ENCODE results near the gene SORCS2.

The SORCS2 gene

DNA sequence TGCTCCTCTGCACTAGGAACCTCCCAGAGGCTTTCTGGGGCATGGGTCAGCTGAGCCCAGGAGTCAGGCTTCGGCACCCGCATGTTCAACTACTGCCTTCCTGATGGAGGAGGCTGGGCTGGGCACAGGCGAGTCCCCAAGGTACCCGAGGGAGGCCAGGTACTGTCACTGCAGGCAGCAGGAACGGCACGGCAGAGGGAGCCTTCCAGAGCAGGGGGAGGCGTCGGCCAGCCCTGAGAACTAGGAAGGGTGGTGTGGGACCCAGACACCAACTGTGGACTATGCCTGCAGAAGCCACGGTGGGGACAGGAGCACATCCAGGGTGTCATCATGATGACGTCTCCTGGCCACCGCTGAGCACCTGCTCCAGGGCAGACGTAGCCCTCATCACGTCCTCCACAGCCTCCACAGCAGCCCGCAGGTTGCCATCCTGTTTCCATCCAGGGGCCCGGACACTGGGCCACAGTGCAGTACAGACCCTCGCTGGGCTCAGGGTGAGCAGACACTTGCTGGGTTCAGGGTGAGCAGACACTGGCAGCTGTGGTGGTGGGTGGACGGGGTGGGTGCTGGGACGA, 40.8 kb downstream of the SORCS2 start:
- no peaks in the 10 kb centered on the region for H3K36me3 Mint-ChIP-seq (ENCODE audit: insufficient read depth)
- H3K27ac Mint-ChIP-seq: no peak overlapping the region
- H3K4me3 Mint-ChIP-seq: no peak overlapping the region
- no peak for ATAC-seq (replicated peaks)
- H3K9me3 Mint-ChIP-seq: peaks cover 0 to under 1% of the 10 kb centered on the region in 2 donors
- DNase-seq: no peak
- H3K4me1 Mint-ChIP-seq (ENCODE audit: low read depth in 2 of 2): no peaks in the 10 kb centered on the region
- H3K27me3 Mint-ChIP-seq: peaks cover 6 to 23% of the 10 kb centered on the region in 2 donors

DNA sequence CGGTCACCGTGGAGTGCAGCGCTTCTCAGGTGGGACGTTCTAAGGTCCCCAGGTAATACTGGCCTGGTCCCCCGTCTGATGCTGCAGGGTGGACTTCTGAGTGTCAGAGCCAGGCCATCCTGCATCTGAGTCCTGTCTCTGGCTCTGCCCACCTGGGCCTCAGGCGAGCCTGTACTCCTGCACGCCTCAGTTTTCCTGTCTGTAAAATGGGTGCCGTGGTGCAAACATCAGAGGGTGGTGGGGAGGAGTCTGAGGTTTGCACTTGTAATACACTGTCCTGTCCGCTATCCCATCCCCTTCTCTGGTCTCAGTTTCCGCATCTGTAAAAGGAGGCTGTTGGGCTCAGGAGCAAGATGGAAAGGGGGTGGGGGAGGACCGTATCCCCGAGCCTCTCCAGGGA, 41.3 kb downstream of the SORCS2 start:
- Mint-ChIP-seq H3K27me3 (peaks cover 6 to 27% of the 10 kb centered on the region in 2 donors), H3K36me3 (ENCODE audit: insufficient read depth) (no peaks in the 10 kb centered on the region), H3K4me1 (ENCODE audit: low read depth in 2 of 2) (no peaks in the 10 kb centered on the region), H3K4me3 (no peak overlapping the region), H3K9me3 (peaks cover 0 to 6% of the 10 kb centered on the region in 2 donors), H3K27ac (no peak overlapping the region)
- DNase-seq (no peak), ATAC-seq (replicated peaks) (no peak)

DNA sequence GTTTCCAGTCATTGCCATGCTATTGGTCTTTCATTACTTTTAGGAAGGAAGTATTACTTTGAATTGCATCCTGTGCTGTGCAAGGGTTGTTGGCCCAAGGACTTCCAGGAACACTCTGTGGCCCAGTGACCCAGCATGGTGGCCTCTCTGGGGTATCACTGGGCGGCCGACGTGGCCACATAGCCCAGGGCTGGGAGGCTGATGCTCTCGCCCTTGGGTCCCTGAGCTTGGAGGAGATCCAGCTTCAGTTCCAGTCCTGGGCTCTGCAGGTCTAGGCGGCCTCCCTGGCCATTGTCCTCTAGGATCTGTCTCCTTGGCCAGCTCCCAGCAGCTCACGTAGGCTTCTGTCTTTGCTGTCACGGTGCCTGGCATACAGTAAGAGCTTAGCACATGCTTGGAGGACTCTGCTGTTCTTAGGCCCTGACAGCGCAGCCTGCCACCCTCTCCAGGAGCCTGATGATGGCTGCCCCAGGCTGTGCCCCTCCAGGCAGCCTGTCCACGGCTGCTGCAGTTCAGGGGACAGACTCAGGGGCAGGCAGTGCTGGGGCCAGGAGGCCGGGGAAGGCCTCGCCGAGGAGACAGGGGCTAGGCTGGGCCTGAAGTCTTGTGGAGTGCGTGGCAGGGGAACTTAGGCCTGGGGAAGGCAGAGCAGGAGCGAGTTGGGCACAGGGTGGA, 42.2 kb downstream of the SORCS2 start:
- DNase-seq (no peak), ATAC-seq (replicated peaks) (no peak)
- Mint-ChIP-seq H3K4me1 (ENCODE audit: low read depth in 2 of 2) (no peaks in the 10 kb centered on the region), H3K4me3 (no peak overlapping the region), H3K9me3 (peaks cover 7 to 14% of the 10 kb centered on the region in 2 donors), H3K36me3 (ENCODE audit: insufficient read depth) (no peaks in the 10 kb centered on the region), H3K27ac (no peak overlapping the region), H3K27me3 (peaks cover 6 to 36% of the 10 kb centered on the region in 2 donors)

DNA sequence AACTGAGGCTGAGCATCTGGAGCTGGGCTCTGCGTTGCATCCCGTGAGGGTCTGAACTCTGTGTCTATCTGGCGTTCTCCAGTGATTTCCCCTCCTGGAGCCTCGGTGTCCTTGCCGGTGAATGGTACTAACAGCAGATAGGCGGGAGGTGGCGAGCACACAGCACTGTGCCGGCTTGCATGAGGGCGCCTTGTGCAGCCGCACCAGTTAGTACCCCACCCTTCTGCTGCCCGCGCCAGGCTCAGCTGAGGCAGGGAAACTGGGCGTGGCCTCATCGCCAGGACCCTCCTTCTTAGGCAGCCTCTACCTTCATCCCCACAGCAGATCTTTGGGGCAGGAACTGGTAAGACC, 42.7 kb downstream of the SORCS2 start:
- DNase-seq (no peak), ATAC-seq (replicated peaks) (no peak)
- H3K27me3 Mint-ChIP-seq: peaks cover 6 to 41% of the 10 kb centered on the region in 2 donors
- H3K4me3 Mint-ChIP-seq: no peak overlapping the region
- no peaks in the 10 kb centered on the region for H3K4me1 Mint-ChIP-seq (ENCODE audit: low read depth in 2 of 2)
- H3K27ac Mint-ChIP-seq: no peak overlapping the region
- peaks cover 7 to 16% of the 10 kb centered on the region in 2 donors for H3K9me3 Mint-ChIP-seq
- no peaks in the 10 kb centered on the region for H3K36me3 Mint-ChIP-seq (ENCODE audit: insufficient read depth)

DNA sequence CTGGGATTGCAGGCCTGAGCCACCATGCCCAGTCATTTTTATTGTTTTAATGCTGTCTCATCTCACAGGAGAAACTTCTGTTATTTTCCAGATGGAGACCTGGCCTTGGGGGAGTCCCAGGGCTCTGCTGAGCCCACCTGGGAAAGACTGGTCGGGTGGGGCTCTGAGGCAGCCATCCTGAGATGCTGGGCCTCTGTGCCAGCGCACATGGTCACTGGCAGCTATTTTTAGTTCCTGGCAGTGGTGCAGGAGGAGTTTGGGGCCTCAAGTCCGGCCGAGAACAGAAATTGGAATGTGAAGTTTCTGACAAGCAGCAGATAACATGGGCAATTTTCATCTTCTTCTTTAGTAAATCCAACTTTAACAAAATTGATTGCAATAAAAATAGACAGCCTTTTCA, 44.5 kb downstream of the SORCS2 start:
- no peak overlapping the region for H3K27ac Mint-ChIP-seq

DNA sequence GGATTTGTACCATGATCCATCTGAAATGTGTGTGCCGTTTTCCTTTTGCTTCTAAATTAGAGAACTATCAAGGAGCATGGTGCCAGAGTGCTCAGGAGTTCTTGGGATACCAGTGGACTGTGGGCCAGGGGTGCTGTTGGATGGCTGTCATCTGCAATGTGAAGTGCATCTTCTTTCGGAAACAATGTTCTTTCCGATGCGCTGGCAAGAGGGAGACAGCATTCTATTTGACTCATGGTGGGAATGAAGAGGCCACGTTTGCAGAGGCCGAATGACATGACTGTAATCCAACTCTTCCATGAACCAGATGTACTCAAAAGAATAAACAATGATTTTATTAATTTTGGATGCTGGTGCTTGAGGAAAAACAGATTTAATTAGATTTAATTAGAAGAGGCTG, 45.5 kb downstream of the SORCS2 start:
- Mint-ChIP-seq H3K4me3 (no peak overlapping the region), H3K27ac (no peak overlapping the region), H3K27me3 (peaks cover 14 to 62% of the 10 kb centered on the region in 2 donors), H3K9me3 (peaks cover 7 to 16% of the 10 kb centered on the region in 2 donors), H3K4me1 (ENCODE audit: low read depth in 2 of 2) (no peaks in the 10 kb centered on the region), H3K36me3 (ENCODE audit: insufficient read depth) (no peaks in the 10 kb centered on the region)
- DNase-seq: no peak
- no peak for ATAC-seq (replicated peaks)

More for the DNA sequence above, 44.5 kb downstream of the SORCS2 start:
- ATAC-seq (replicated peaks) (no peak), DNase-seq (no peak)
- Mint-ChIP-seq H3K4me3 (no peak overlapping the region), H3K9me3 (peaks cover 7 to 16% of the 10 kb centered on the region in 2 donors), H3K4me1 (ENCODE audit: low read depth in 2 of 2) (no peaks in the 10 kb centered on the region), H3K27me3 (peaks cover 13 to 52% of the 10 kb centered on the region in 2 donors), H3K36me3 (ENCODE audit: insufficient read depth) (no peaks in the 10 kb centered on the region)

DNA sequence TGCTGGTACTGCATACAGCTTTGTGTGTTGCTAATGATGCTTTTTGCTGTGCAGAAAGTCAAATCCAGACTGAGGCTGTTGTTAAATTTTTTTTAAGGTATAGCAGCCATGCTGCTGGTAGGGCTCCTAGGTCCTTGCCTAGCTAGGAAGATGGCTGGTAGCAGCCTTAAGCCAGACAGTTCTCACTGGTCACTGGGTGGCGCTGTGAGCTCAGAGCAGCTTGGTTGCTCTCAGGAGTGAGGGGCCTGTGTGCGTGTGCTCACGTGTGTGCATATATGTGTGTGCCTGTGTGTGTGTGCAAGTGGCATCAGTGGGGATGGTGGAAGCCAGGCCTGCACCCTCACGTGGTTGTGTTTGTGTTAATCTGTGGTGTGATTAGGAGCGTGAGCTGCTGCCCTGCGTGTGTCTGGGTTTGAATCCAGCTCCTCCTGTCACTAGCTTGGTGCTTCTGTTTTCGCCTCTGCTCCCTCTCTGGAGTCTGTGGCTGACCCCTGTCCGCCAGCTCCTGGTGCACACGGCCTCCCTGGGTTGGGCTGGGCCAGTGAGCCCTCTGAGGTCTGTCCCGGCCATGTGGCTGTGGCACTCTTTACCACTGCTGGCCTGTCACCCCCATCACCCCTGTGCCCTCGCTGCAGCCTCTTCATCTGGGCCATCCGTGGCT, 46.1 kb downstream of the SORCS2 start:
- ATAC-seq (replicated peaks) (no peak), DNase-seq (no peak)
- Mint-ChIP-seq H3K4me3 (no peak overlapping the region), H3K4me1 (ENCODE audit: low read depth in 2 of 2) (no peaks in the 10 kb centered on the region), H3K27me3 (peaks cover 14 to 68% of the 10 kb centered on the region in 2 donors), H3K9me3 (peaks cover 7 to 16% of the 10 kb centered on the region in 2 donors), H3K36me3 (ENCODE audit: insufficient read depth) (no peaks in the 10 kb centered on the region), H3K27ac (no peak overlapping the region)

DNA sequence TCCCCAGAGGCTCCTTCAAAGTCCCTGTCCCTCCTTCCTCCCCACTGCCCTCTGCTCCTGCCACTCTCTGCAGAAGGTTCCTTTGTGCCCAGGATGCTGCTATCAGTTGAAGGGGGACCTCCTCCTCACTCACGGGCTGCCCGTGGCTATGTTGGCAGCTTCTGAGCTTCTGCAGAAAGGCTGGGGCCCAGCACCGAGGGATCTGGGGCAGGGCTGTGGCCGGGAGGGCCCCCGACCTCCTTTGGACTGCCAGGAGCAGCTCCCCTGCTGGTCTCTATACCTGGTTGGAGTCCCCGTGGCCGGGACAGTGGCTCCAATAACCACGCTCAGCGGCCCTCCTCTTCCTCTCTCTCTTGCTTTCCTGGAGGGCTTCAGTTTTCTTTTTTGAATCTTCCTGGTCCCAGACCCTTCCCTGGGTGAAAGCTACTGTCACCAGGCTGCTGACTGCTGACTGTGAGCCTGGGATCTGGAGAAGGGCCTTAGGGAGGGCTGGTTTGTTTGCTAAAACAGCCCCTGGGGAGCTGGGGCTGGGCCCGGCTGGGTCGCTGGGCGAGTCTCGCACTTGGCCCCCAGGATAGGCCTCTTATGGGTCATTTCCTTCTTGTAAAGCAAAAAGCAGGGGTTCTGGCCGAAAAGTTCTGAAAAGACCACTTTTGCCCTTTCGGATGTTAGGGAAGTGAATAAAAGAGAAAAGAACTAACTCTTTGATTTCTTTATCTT, 46.9 kb downstream of the SORCS2 start:
- ATAC-seq (replicated peaks) (no peak), DNase-seq (no peak)
- peaks cover 14 to 68% of the 10 kb centered on the region in 2 donors for H3K27me3 Mint-ChIP-seq
- H3K36me3 Mint-ChIP-seq (ENCODE audit: insufficient read depth): no peaks in the 10 kb centered on the region
- no peaks in the 10 kb centered on the region for H3K4me1 Mint-ChIP-seq (ENCODE audit: low read depth in 2 of 2)
- H3K9me3 Mint-ChIP-seq: peaks cover 7 to 16% of the 10 kb centered on the region in 2 donors
- H3K27ac Mint-ChIP-seq: no peak overlapping the region
- H3K4me3 Mint-ChIP-seq: no peak overlapping the region

DNA sequence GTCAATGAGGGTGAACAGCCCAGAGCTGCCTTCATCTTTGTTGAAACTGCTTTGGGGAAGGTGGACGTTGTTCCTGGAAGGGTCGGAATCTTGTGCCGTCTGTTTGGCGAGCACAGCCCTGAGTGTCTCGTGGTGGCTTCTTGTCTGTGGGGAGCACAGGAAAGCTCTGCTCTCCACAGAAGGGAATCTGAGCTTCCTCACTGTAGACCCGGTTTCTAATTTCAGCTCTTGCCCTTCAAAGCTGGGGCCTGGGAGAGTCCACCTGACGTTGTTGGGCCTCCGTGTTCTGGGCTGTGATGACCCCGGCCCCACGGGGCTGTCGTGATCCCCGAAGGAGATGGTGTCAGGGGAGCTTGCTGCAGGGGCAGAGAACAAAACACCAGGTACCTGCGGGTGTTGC, 47.5 kb downstream of the SORCS2 start:
- ATAC-seq (replicated peaks) (no peak), DNase-seq (no peak)
- no peak overlapping the region for H3K27ac Mint-ChIP-seq
- H3K4me1 Mint-ChIP-seq (ENCODE audit: low read depth in 2 of 2): no peaks in the 10 kb centered on the region
- H3K36me3 Mint-ChIP-seq (ENCODE audit: insufficient read depth): no peaks in the 10 kb centered on the region
- H3K27me3 Mint-ChIP-seq: peaks cover 14 to 71% of the 10 kb centered on the region in 2 donors
- H3K4me3 Mint-ChIP-seq: no peak overlapping the region
- peaks cover 7 to 16% of the 10 kb centered on the region in 2 donors for H3K9me3 Mint-ChIP-seq

DNA sequence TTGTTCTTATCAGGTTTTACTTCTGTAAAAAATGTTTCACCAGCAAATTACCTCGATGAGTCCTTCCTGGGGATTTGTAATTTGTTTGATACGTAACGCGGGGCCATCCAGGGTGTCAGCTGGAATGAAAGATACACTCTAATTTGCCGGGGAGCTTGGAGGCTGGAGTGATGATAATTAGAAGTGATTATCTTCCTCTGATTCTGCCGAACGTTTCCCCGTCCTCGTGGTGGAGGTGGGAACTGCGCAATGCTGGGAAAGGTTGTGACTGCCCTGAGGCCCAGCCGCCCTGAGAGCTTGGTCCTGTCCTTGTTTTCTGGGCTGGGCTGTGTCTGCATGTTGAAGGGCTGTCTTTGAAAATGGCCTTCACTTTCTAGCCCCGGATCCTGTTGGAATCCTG, 48.0 kb downstream of the SORCS2 start:
- H3K27ac Mint-ChIP-seq: no peak overlapping the region
- ATAC-seq (replicated peaks): no peak
- H3K9me3 Mint-ChIP-seq: peaks cover 7 to 16% of the 10 kb centered on the region in 2 donors
- peaks cover 14 to 74% of the 10 kb centered on the region in 2 donors for H3K27me3 Mint-ChIP-seq
- H3K4me3 Mint-ChIP-seq: no peak overlapping the region
- no peaks in the 10 kb centered on the region for H3K4me1 Mint-ChIP-seq (ENCODE audit: low read depth in 2 of 2)
- DNase-seq: no peak
- H3K36me3 Mint-ChIP-seq (ENCODE audit: insufficient read depth): no peaks in the 10 kb centered on the region

DNA sequence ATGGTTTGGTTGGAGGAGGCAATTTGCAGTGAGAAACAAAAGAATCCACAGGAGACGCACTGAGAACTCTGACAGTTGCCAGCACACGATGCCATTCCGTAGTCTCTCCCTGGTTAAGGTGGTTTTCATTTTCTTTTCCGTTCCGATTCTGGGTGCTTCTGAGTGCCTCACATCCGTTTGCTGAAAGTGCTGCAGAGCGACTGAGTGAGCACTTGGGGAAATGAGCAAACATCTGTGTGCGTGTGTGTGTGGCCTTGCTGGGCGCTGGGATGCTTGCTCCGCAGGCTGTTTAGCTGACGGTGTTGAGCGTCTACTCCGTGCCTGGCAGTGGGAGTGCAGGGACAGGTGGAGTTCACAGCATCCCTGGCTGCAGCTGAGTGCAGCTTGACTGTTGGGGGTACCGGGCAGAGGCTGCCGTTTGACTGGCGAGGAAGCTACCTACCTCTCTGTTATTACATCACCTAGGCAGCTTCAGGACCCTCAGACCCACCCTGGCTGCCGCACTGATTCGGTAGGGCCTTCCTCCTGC, 49.3 kb downstream of the SORCS2 start:
- no peak for DNase-seq
- Mint-ChIP-seq H3K4me1 (ENCODE audit: low read depth in 2 of 2) (no peaks in the 10 kb centered on the region), H3K27me3 (peaks cover 8 to 64% of the 10 kb centered on the region in 2 donors), H3K27ac (no peak overlapping the region), H3K9me3 (peaks cover 7 to 16% of the 10 kb centered on the region in 2 donors), H3K4me3 (no peak overlapping the region), H3K36me3 (ENCODE audit: insufficient read depth) (no peaks in the 10 kb centered on the region)
- no peak for ATAC-seq (replicated peaks)

DNA sequence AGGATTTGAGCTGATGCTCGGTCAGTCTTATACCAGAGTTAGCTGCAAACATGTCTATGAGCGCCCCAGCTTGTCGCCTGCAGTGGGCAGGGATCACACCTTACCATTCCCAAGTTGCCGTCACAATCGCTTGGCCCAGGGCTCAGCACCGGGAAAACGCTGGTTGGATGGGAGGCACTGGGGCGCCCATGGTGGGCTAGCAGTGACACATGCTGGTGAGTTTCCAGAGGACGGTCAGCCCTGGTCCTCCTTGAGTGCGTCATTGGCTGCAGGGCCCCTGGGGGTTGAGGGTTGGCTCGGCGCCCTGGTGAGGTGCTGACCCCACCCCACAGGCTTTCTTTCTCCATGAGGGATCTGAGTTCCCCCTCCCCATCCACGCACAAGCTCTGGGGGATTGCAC, 50.4 kb downstream of the SORCS2 start:
- DNase-seq: no peak
- no peaks in the 10 kb centered on the region for H3K4me1 Mint-ChIP-seq (ENCODE audit: low read depth in 2 of 2)
- peaks cover 7 to 16% of the 10 kb centered on the region in 2 donors for H3K9me3 Mint-ChIP-seq
- no peak for ATAC-seq (replicated peaks)
- H3K36me3 Mint-ChIP-seq (ENCODE audit: insufficient read depth): no peaks in the 10 kb centered on the region
- no peak overlapping the region for H3K4me3 Mint-ChIP-seq
- H3K27ac Mint-ChIP-seq: no peak overlapping the region
- peaks cover 8 to 64% of the 10 kb centered on the region in 2 donors for H3K27me3 Mint-ChIP-seq

DNA sequence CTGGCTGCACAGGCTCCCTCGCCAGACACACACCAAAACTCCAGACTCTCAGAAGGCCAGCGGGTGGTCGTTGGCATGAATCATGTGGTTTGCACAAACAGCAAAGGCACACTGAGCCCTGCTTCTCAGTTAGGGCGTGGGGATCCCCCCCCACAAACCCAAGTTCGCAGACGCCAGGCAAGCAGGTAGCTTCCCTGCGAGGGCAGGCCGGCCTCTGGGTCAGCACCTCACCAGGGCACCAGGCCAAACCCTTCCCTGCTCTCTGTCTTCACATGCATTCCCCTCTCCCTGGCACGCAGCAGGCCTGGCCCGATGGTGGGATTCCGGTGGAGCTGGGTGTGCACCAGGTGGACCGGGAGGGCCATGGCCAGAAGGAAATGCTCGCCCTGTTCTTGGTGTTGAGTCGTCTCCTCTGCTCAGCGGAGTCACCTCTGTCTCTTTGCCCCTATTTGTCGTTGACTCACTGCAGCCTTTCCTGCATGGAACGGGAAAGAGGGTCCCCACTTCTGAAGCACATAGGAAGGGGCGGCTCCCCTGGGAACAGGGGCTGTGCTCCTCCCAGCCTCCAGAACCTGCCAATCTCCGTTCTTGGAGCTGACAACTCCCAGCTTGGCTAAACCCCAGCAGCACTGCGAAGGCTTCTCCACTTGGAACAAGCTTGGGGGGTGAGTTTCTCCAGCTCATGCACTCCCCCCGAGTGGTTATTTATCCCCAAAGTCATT, 51.4 kb downstream of the SORCS2 start:
- Mint-ChIP-seq H3K36me3 (ENCODE audit: insufficient read depth) (no peaks in the 10 kb centered on the region), H3K27me3 (peaks cover 8 to 59% of the 10 kb centered on the region in 2 donors), H3K4me1 (ENCODE audit: low read depth in 2 of 2) (no peaks in the 10 kb centered on the region), H3K4me3 (no peak overlapping the region), H3K27ac (no peak overlapping the region), H3K9me3 (peaks cover 5 to 9% of the 10 kb centered on the region in 2 donors)
- ATAC-seq (replicated peaks): no peak
- no peak for DNase-seq
